NT2/D1 (cell line): ENCODE results near the gene SNED1.

Experiments
- SUZ12 ChIP-seq: IDR thresholded peaks from 2 replicates; pipeline ENCODE4 v1.6.1; 2011; ENCODE audit not compliant: insufficient read length, insufficient read depth; ENCODE audit errors: extremely low read depth
- ZNF274 ChIP-seq: IDR thresholded peaks from 2 replicates; pipeline ENCODE4 v1.6.1; 2011; ENCODE audit warnings: mild to moderate bottlenecking, low read depth, low read length

GRCh38 chr2:241081643-241082340 lies 83.4 kb downstream of the SNED1 start:
- TF ChIP-seq ZNF274 (no peak), SUZ12 (no peak)
